GM19099 (cell line): ENCODE data around the gene GRWD1.

Experiments used
- POLR2A ChIP-seq: IDR thresholded peaks from 3 replicates; pipeline ENCODE4 v1.6.1; 2011; ENCODE audit warnings: low read depth; ENCODE audit not compliant: insufficient read length; ENCODE audit errors: extremely low read depth

Gene GRWD1

DNA sequence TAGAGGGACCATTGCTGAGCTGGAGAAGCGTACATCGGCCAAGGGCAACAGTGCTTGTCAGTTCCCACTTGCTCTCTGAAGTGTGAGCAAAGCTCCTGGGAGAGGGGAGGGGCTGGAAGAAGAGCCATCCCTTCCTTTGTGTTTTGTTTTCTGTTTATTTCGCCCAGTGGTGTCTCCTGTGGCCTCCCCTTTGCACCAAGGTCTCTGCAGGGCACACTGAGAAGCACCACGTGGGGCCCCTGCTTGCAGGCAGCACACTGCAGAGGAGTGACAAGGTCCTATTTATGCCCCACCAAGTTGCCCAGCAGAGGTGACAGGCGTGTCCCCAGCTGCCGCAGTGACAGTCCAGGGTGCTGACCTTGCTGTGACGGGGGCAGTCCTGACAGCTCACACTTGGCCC is 28.4 kb upstream of the GRWD1 start:
- no peak for TF ChIP-seq POLR2A

DNA sequence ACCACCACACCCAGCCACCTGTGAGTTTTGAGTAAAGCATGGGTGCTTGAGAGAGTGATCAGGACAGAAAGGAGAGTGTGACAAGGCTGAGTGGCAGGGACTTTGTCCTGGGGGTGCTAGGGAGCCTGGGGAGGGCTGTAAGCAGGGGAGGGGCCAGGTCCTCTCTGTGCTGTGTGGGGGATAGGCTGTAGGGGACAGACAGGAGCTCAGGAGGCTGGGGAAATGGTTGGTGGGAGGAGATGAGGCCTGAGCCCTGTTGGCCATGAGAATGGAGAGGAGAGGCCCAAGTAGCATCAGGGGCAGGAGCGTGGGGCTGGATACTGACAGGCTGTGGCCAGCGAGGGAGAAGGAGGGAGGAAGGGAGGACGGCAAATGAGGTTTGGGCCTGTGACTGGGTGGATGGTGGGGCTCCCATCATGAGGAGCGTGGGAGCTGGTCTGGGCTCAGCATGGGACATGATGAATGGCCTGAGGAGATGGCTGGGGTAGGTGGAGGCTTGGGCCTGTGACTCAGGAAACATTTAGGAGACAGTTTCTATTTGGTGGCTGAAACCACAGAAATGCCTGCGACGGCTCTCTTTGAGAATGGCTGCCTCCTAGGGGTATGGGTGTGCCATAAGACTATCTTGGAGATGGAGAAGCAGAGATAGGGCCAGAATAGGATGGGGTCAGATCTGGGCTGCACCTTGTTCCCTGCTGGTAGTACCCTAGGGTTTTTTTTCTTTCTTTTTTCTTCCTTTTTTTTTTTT is 27.3 kb upstream of the GRWD1 start:
- TF ChIP-seq POLR2A, result no peak

DNA sequence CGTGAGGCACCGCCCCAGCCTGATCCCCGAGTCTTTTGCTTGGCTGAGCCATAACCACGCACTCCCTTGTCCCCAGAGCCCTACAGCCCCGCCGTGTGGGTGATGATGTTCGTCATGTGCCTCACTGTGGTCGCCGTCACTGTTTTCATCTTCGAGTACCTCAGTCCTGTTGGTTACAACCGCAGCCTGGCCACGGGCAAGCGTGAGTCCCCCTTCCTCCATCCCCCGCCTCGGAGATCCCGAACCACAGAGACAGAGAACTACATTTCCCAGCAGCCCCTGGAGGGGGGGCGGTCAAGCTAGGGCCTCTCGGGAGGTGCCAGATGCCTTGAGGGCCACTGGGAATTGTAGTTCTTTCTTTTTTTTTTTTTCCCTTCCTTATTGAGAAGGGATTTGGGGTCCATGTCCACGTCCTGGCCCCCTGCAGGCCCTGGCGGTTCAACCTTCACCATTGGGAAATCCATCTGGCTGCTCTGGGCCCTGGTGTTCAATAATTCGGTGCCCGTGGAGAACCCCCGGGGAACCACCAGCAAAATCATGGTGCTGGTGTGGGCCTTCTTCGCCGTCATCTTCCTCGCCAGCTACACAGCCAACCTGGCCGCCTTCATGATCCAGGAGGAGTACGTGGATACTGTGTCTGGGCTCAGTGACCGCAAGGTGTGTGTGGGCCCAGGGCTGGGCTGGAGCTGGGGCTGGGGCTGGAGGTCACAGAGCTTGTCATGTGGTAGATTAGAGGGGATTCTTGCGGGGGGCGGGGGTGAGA is 26.4 kb upstream of the GRWD1 start:
- no peak for TF ChIP-seq POLR2A

DNA sequence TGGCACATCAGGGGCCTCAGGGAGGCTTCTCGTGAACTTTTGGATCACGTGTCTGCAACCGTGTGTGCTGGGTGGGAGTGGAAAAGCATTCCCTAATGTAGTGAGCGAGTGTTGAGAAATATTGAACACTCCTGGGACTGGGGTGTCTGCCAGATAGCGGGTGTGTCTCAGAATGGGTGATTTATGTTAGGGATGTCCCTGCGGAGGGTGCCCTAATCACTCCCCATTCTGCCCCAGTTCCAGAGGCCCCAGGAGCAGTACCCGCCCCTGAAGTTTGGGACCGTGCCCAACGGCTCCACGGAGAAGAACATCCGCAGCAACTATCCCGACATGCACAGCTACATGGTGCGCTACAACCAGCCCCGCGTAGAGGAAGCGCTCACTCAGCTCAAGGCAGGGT is 24.2 kb upstream of the GRWD1 start:
- TF ChIP-seq POLR2A, result no peak

DNA sequence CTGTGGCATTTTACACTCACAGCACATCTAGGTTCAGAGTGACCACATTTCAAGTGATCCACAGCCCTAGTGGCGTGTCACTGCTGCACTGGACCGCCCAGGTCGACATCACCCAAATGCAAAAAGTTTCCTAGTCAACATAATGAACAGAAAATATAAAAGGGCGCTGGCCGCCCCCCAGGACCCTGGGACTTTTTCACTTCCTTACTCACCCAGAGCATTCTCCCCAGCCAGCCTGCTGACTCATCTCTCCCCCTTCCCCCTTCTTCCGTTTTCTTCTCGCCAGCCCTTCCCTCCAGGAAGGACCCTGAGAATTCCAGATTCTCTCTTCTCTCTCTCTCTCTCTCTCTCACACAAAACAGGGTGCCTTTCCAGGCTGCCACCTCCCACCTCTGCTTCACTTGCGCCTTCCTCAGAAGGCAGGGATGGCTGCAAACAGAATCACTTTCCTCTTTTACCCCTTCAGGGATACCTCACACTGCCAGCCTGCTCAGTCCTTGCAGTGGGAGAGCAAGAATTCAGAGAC is 21.0 kb upstream of the GRWD1 start:
- no peak for TF ChIP-seq POLR2A

DNA sequence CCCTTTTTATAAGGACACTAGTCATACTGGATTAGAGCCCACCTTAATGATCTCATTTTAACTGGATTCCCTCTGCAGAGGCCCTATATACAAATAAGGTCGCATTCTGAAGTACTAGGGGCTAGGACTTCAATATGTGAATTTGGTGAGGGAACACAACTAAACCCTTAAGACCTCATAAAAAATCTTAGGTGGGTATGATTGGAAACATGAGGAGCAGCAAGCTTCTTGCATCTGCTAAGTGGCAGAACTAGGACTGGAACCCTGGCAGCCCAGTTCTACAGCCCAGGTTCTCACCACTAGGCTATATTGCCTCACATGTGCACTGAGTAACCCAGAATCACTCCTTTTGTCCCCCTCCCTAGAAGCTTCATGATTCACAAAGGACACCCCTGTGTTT is 17.1 kb upstream of the GRWD1 start:
- no peak for TF ChIP-seq POLR2A

DNA sequence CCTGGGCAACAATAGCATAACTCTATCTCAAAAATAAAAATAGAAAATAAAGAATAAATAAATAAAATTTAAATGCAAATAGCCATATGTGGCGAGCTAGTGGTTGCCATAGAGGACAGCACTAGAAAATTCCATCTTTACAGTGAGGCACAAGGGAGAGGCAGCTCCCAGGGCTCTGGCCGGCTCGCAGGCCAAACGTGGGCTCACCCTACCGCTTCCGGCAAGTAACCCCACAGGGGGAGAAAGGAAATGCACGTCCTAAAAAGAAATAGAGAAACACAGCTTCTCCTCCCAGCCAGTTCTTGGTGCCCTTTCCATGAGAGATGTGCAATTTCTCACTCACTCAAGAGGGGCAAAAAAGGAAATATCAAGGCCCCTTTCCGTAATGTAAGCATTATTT is 12.4 kb upstream of the GRWD1 start:
- no peak for TF ChIP-seq POLR2A

DNA sequence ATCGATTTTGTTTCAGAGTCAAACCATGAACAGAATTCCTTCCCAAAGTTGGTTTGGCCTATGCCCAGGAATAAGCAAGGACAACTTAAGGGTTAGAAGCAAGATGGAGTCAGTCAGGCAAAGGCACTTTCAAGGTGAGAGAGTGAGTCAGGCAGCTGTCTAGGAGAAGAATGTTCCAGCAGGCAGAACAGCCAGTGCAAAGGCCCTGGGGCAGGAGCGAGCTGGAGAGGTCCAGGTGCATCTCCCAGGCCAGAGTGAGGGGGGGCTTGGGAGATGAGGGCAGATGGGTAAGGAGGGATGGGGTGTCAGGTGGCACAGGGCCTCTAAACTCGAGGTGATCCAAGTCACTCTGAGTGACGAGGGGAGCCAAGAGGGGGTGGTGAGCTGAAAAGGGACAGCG is 9.2 kb upstream of the GRWD1 start:
- no peak for TF ChIP-seq POLR2A

DNA sequence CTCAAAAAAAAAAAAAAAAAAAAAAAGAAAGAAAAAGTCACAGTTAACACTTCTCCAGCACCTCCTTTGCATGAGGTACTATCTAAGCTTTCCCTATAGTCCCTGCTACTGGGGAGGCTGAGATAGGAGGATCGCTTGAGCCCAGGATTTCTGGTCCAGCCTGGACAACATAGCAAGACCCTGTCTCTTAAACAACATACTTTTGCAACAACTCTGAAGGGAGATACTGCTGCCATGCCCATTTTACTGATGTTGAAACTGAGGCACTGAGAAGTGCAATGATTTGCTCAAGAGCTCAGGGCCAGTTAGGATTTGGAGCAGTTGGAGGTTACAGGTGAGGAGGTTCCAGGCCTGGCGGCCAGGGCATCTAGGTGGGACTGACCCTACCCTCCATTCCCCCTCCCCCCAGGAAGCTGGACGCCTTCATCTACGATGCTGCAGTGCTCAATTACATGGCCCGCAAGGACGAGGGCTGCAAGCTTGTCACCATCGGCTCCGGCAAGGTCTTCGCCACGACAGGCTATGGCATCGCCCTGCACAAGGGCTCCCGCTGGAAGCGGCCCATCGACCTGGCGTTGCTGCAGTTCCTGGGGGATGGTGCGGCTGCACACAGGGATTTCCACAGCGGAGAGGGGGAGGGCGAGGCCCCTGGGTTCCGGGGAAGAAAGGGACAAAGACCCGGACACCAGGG is 4.3 kb upstream of the GRWD1 start:
- TF ChIP-seq POLR2A, result no peak

DNA sequence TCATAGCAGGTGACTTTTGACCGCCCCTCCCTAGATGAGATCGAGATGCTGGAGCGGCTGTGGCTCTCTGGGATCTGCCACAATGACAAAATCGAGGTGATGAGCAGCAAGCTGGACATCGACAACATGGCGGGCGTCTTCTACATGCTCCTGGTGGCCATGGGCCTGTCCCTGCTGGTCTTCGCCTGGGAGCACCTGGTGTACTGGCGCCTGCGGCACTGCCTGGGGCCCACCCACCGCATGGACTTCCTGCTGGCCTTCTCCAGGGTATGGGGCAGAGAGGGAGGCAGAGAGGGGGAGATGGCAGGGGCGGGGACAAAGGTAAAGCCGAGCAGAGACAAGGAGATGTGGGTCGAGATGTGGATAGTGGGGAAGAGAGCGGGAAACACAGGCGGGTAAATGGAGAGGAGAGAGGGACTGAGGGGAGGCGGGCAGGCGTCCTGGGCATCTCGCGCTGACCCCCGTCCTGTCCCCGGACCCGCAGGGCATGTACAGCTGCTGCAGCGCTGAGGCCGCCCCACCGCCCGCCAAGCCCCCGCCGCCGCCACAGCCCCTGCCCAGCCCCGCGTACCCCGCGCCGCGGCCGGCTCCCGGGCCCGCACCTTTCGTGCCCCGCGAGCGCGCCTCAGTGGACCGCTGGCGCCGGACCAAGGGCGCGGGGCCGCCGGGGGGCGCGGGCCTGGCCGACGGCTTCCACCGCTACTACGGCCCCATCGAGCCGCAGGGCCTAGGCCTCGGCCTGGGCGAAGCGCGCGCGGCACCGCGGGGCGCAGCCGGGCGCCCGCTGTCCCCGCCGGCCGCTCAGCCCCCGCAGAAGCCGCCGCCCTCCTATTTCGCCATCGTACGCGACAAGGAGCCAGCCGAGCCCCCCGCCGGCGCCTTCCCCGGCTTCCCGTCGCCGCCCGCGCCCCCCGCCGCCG is 3.4 kb upstream of the GRWD1 start:
- no peak for TF ChIP-seq POLR2A

DNA sequence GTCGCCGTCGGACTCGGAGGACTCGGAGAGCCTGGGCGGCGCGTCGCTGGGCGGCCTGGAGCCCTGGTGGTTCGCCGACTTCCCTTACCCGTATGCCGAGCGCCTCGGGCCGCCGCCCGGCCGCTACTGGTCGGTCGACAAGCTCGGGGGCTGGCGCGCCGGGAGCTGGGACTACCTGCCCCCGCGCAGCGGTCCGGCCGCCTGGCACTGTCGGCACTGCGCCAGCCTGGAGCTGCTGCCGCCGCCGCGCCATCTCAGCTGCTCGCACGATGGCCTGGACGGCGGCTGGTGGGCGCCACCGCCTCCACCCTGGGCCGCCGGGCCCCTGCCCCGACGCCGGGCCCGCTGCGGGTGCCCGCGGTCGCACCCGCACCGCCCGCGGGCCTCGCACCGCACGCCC is 2.5 kb upstream of the GRWD1 start:
- no peak for TF ChIP-seq POLR2A

DNA sequence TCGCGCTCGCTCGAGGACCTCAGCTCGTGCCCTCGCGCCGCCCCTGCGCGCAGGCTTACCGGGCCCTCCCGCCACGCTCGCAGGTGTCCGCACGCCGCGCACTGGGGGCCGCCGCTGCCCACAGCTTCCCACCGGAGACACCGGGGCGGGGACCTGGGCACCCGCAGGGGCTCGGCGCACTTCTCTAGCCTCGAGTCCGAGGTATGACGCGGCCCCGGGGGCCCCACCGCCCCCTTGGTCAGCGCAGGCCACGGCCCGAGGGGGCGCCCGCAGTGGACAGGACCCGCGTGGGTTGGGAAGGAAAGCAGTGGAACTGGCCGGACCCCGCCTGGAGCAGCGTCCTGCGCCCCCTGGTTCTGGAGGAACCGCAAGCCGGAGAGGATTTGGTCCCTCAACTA is 2.1 kb upstream of the GRWD1 start:
- TF ChIP-seq POLR2A, result no peak

DNA sequence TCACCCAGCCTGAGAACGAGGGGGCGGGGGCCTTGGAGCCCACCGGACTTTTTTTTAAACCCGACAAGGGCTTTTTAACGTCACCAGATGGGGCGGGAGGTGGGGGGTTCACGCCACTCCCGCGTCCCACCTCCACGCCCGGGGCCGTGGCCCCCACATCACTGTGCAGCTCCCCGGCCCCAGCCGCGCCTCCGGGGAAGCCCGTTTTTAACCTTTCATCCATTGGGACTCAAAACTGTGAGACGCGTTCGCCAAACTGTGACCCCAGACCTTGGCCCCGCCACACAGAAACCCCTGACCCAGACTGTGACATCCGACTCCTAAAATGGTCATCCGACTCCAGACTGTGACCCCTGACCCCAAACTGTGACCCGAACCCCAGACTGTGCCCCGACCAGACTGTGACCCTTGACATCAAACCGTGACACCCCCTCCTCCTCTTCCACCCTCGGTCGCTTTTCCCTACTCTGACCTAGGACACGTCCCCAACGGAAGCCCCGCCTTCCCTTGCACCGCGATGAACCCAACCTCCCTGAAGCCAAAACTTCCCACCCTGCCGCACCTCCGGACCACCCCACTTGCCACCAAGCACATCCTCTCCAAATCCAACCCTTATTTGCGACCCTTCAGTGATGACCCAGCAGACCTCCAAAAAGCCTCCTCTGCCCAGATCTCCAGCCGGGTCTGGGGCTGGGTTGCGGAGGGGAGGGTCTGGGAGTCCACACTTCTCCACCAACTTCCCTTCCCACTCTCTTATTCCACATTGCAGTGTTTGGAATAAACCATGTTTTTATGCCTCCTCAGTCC is 1.5 kb upstream of the GRWD1 start:
- TF ChIP-seq POLR2A, result no peak

DNA sequence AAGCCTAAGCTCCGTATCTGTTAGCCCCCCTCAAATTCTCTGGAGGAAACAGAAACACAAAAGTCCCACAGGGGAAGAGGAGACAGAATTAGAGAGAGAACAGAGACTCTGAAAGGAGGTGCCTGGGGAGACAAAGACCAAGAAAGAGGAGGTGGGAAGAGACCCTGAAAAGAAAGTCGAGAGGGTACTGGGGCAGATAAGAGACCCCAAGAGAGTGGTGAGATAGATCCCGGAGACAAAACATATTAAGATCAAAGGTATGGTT is 915 bp upstream of the GRWD1 start:
- TF ChIP-seq POLR2A, result no peak
